Measurements from ENCODE around the gene CALU. TPM values are rescaled to one million over a fixed set of nuclear protein-coding genes. Genes with fewer than 3 reads are reported as not detected.

The CALU gene
- polyA plus RNA-seq, 1 donor (not counting 4 experiments of a cell fraction or from before 2014, with no cell fraction given): 155 TPM

- no peak for TF ChIP-seq CTCF (optimal IDR thresholded peaks at IDR 0.05 in 1 of 3, IDR thresholded peaks at IDR 0.05 in 1 of 3, conservative IDR thresholded peaks at IDR 0.05 in 1 of 3; ENCODE audit: extremely low read depth in 1 of 3, insufficient read depth in 2 of 3, low read length in 3 of 3)
- TF ChIP-seq EZH2 (IDR thresholded peaks at IDR 0.05; ENCODE audit: low read length): no peak
- peak overlapping the region; percentile 57 for H3K4me2 ChIP-seq (ENCODE audit: control insufficient read depth, extremely low read depth, insufficient read depth, low read depth, low read length)
- dilution Hi-C loops (cut with MboI; ENCODE audit: extremely low pct_ligation_motif_present, low sequenced_read_pairs): no loop called here
These were observed 10.6 kb upstream of the CALU start for GRCh38 chr7:128728598-128728997.

GRCh38 chr7:128729494-128729893 lies 9.7 kb upstream of the CALU start:
- Histone ChIP-seq H3K36me3 (ENCODE audit: control insufficient read depth in 2 of 2, extremely low read depth in 1 of 2, insufficient read depth in 2 of 2, low read length in 2 of 2) (no peaks in the 10 kb centered on the region), H3K9me3 (ENCODE audit: control insufficient read depth, low read depth, low read length) (no peaks in the 10 kb centered on the region), H3K9ac (ENCODE audit: control insufficient read depth, extremely low read depth, insufficient read depth, low read length) (no peak overlapping the region), H3K79me2 (ENCODE audit: control insufficient read depth, insufficient read depth, low read length) (no peaks in the 10 kb centered on the region), H3K9me1 (ENCODE audit: control insufficient read depth, extremely low read depth, insufficient read depth, low read length) (no peaks in the 10 kb centered on the region), H3K27ac (ENCODE audit: control insufficient read depth, insufficient read depth, low read length) (no peak overlapping the region), H3K4me3 (ENCODE audit: control insufficient read depth in 2 of 3, extremely low read depth in 1 of 3, insufficient read depth in 2 of 3, low read depth in 1 of 3, low read length in 3 of 3) (no peak overlapping the region), H3K27me3 (ENCODE audit: control insufficient read depth, extremely low read depth, insufficient read depth, low read length) (no peaks in the 10 kb centered on the region), H3K4me2 (ENCODE audit: control insufficient read depth, extremely low read depth, insufficient read depth, low read depth, low read length) (no peak overlapping the region), H3K4me1 (ENCODE audit: control insufficient read depth, extremely low read depth, insufficient read depth, low read length) (peaks cover 26% of the 10 kb centered on the region), H4K20me1 (ENCODE audit: control insufficient read depth, extremely low read depth, insufficient read depth, low read length) (no peaks in the 10 kb centered on the region), H2AFZ (ENCODE audit: control insufficient read depth, low read length) (no peak overlapping the region)
- dilution Hi-C loops (cut with MboI; ENCODE audit: extremely low pct_ligation_motif_present, low sequenced_read_pairs): no loop called here
- no peak for DNase-seq (ENCODE audit: low read depth, low spot score)
- FAIRE-seq: no peak
- TF ChIP-seq EZH2 (IDR thresholded peaks at IDR 0.05; ENCODE audit: low read length): no peak
- no peak for TF ChIP-seq CTCF (optimal IDR thresholded peaks at IDR 0.05 in 1 of 3, IDR thresholded peaks at IDR 0.05 in 1 of 3, conservative IDR thresholded peaks at IDR 0.05 in 1 of 3; ENCODE audit: extremely low read depth in 1 of 3, insufficient read depth in 2 of 3, low read length in 3 of 3)

More at GRCh38 chr7:128728598-128728997, 10.6 kb upstream of the CALU start:
- no peak overlapping the region for H3K4me3 ChIP-seq (ENCODE audit: control insufficient read depth in 2 of 3, extremely low read depth in 1 of 3, insufficient read depth in 2 of 3, low read depth in 1 of 3, low read length in 3 of 3)
- no peak overlapping the region for H3K27ac ChIP-seq (ENCODE audit: control insufficient read depth, insufficient read depth, low read length)
- peak; percentile 87 for FAIRE-seq
- no peaks in the 10 kb centered on the region for H3K9me3 ChIP-seq (ENCODE audit: control insufficient read depth, low read depth, low read length)
- no peaks in the 10 kb centered on the region for H3K9me1 ChIP-seq (ENCODE audit: control insufficient read depth, extremely low read depth, insufficient read depth, low read length)
- H3K79me2 ChIP-seq (ENCODE audit: control insufficient read depth, insufficient read depth, low read length): no peaks in the 10 kb centered on the region
- H2AFZ ChIP-seq (ENCODE audit: control insufficient read depth, low read length): no peak overlapping the region
- H3K9ac ChIP-seq (ENCODE audit: control insufficient read depth, extremely low read depth, insufficient read depth, low read length): no peak overlapping the region
- H3K27me3 ChIP-seq (ENCODE audit: control insufficient read depth, extremely low read depth, insufficient read depth, low read length): no peaks in the 10 kb centered on the region
- no peaks in the 10 kb centered on the region for H4K20me1 ChIP-seq (ENCODE audit: control insufficient read depth, extremely low read depth, insufficient read depth, low read length)
- H3K36me3 ChIP-seq (ENCODE audit: control insufficient read depth in 2 of 2, extremely low read depth in 1 of 2, insufficient read depth in 2 of 2, low read length in 2 of 2): no peaks in the 10 kb centered on the region
- DNase-seq (ENCODE audit: low read depth, low spot score): peak; percentile 90
- peaks cover 26% of the 10 kb centered on the region for H3K4me1 ChIP-seq (ENCODE audit: control insufficient read depth, extremely low read depth, insufficient read depth, low read length)

Measured in keratinocyte (primary cell).